WTC11 (cell line): ENCODE measurements around the gene KLHL10. TPM values are rescaled to one million over a fixed set of nuclear protein-coding genes. Genes with fewer than 3 reads are reported as not detected.

Experiments
- ATAC-seq: fragments of 200-7000 bp; cut with Tn5 transposase; 2 replicates; pipeline ENCODE4 v1.10.0; 2021; ENCODE audit warnings: mild to moderate bottlenecking, moderate library complexity
- CTCF ChIA-PET: fragments of 300-600 bp; sonication (Branson Sonifier 250); formaldehyde crosslinking; loops from one replicate; lab custom pipeline; 2021; ENCODE audit warnings: antibody characterized with exemption; lab: Charles Lee
- POLR2A ChIA-PET: fragments of 350-600 bp; sonication (Branson Sonifier 250); formaldehyde crosslinking; loops from one replicate; lab custom pipeline; 2021; ENCODE audit warnings: antibody characterized with exemption; lab: Charles Lee
- DNase-seq: peaks from one replicate; pipeline ENCODE4 v3.0.0; 2021; ENCODE audit warnings: low spot score
- H3K27ac Mint-ChIP-seq: 2 replicates; pipeline ENCODE4 v1.8.0; 2021; ENCODE audit warnings: mixed read lengths
- H3K27me3 Mint-ChIP-seq: 2 replicates; pipeline ENCODE4 v1.8.0; 2021; ENCODE audit warnings: low read depth, mild to moderate bottlenecking, moderate library complexity, mixed read lengths
- H3K36me3 Mint-ChIP-seq: 2 replicates; pipeline ENCODE4 v1.8.0; 2021; ENCODE audit warnings: mixed read lengths
- H3K4me1 Mint-ChIP-seq: 2 replicates; pipeline ENCODE4 v1.8.0; 2022; ENCODE audit warnings: mixed read lengths
- H3K4me3 Mint-ChIP-seq: 2 replicates; pipeline ENCODE4 v1.8.0; 2021; ENCODE audit warnings: mild to moderate bottlenecking, moderate library complexity, mixed read lengths
- H3K9me3 Mint-ChIP-seq: 2 replicates; pipeline ENCODE4 v1.8.0; 2021; ENCODE audit warnings: mixed read lengths
- AFF4 ChIP-seq: sonication (generic); formaldehyde crosslinking; IDR thresholded peaks from 2 replicates; pipeline ENCODE4 v1.8.1; 2023; ENCODE audit warnings: mild to moderate bottlenecking, missing genetic modification reagents, borderline replicate concordance
- CTCF ChIP-seq: fragments of 200-600 bp; IDR thresholded peaks from 2 replicates; pipeline ENCODE4 v1.8.0; 2022; ENCODE audit warnings: antibody characterized with exemption
- EMX1 ChIP-seq: fragments of 250-450 bp; sonication (Bioruptor Pico); IDR thresholded peaks from 2 replicates; pipeline ENCODE4 v1.8.0; 2021; ENCODE audit warnings: mild to moderate bottlenecking
- FOXK1 ChIP-seq: sonication (generic); formaldehyde crosslinking; IDR thresholded peaks from 2 replicates; pipeline ENCODE4 v1.8.0; 2022; ENCODE audit warnings: mild to moderate bottlenecking, moderate library complexity, missing genetic modification reagents
- GRHL2 ChIP-seq: fragments of 250-450 bp; sonication (Bioruptor Pico); IDR thresholded peaks from 2 replicates; pipeline ENCODE4 v1.8.0; 2022; ENCODE audit warnings: mild to moderate bottlenecking, moderate library complexity; ENCODE audit not compliant: insufficient replicate concordance, severe bottlenecking
- HMGXB4 ChIP-seq: sonication (generic); formaldehyde crosslinking; IDR thresholded peaks from 2 replicates; pipeline ENCODE4 v1.8.1; 2023; ENCODE audit warnings: mild to moderate bottlenecking, moderate library complexity, missing genetic modification reagents
- JUN ChIP-seq: sonication (generic); formaldehyde crosslinking; IDR thresholded peaks from 2 replicates; pipeline ENCODE4 v1.8.0; 2023; ENCODE audit warnings: mild to moderate bottlenecking, missing genetic modification reagents
- MYBL2 ChIP-seq: sonication (generic); formaldehyde crosslinking; IDR thresholded peaks from 2 replicates; pipeline ENCODE4 v1.8.1; 2023; ENCODE audit warnings: mild to moderate bottlenecking, moderate library complexity, missing genetic modification reagents
- SMAD4 ChIP-seq: sonication (generic); formaldehyde crosslinking; IDR thresholded peaks from 2 replicates; pipeline ENCODE4 v1.8.0; 2022; ENCODE audit warnings: mild to moderate bottlenecking, missing genetic modification reagents
- ZNF138 ChIP-seq: sonication (generic); formaldehyde crosslinking; conservative IDR thresholded peaks from 2 replicates; pipeline ENCODE4 v1.8.1; 2022; ENCODE audit warnings: mild to moderate bottlenecking, moderate library complexity, missing genetic modification reagents
- ZNF416 ChIP-seq: fragments of 250-450 bp; sonication (Bioruptor Pico); IDR thresholded peaks from 2 replicates; pipeline ENCODE4 v1.9.0; 2021; ENCODE audit warnings: mild to moderate bottlenecking, inconsistent platforms
- total RNA-seq: library from RNA; stranded (reverse); gene quantifications from 3 replicates; pipeline ENCODE4 v1.2.3, GENCODE V29; 2021
- TF ChIP-seq, protein P1 (sequence below): sonication (generic); formaldehyde crosslinking; IDR thresholded peaks from 2 replicates; pipeline ENCODE4 v1.8.1; 2023; ENCODE audit warnings: mild to moderate bottlenecking, missing genetic modification reagents, moderate library complexity
- TF ChIP-seq, protein P2 (sequence below): fragments of 250-450 bp; sonication (Bioruptor Pico); IDR thresholded peaks from 2 replicates; pipeline ENCODE4 v1.9.0; 2021; ENCODE audit warnings: mild to moderate bottlenecking
- TF ChIP-seq, protein P3 (sequence below): fragments of 250-450 bp; sonication (Bioruptor Pico); conservative IDR thresholded peaks from 2 replicates; pipeline ENCODE4 v1.9.0; 2021; ENCODE audit warnings: mild to moderate bottlenecking
- TF ChIP-seq, protein P4 (sequence below): sonication (generic); formaldehyde crosslinking; IDR thresholded peaks from 2 replicates; pipeline ENCODE4 v1.8.0; 2022; ENCODE audit warnings: mild to moderate bottlenecking, missing genetic modification reagents
- TF ChIP-seq, protein P5 (sequence below): sonication (generic); formaldehyde crosslinking; IDR thresholded peaks from 2 replicates; pipeline ENCODE4 v1.8.1; 2022; ENCODE audit warnings: missing genetic modification reagents, borderline replicate concordance

The KLHL10 gene
- total RNA-seq, 1 experiment from 2014 or later = 0.35 TPM

GRCh38 chr17:41891135-41892020, 53.8 kb downstream of the KLHL10 start (continued):
- TF ChIP-seq HMGXB4 (CRISPR knock-in tag) (no peak), ZNF138 (CRISPR knock-in tag) (no peak)
- TF ChIP-seq, all 79 proteins: peak for 0

GRCh38 chr17:41892021-41892376, 54.4 kb downstream of the KLHL10 start:
- ChIA-PET CTCF (interaction anchor here (1.7 kb wide), 1 partner anchor 68 kb away, joined by 6 read pairs; no protein-coding TSS in a partner anchor), POLR2A (interaction anchor here (0.5 to 0.7 kb wide), 2 partner anchors 64 to 73 kb away, joined by 3 read pairs; no protein-coding TSS in a partner anchor)
- TF ChIP-seq, protein P1, sequence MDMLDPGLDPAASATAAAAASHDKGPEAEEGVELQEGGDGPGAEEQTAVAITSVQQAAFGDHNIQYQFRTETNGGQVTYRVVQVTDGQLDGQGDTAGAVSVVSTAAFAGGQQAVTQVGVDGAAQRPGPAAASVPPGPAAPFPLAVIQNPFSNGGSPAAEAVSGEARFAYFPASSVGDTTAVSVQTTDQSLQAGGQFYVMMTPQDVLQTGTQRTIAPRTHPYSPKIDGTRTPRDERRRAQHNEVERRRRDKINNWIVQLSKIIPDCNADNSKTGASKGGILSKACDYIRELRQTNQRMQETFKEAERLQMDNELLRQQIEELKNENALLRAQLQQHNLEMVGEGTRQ = no peak
- TF ChIP-seq, protein P2, sequence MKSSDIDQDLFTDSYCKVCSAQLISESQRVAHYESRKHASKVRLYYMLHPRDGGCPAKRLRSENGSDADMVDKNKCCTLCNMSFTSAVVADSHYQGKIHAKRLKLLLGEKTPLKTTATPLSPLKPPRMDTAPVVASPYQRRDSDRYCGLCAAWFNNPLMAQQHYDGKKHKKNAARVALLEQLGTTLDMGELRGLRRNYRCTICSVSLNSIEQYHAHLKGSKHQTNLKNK (CRISPR knock-in tag) = no peak
- TF ChIP-seq, protein P3, sequence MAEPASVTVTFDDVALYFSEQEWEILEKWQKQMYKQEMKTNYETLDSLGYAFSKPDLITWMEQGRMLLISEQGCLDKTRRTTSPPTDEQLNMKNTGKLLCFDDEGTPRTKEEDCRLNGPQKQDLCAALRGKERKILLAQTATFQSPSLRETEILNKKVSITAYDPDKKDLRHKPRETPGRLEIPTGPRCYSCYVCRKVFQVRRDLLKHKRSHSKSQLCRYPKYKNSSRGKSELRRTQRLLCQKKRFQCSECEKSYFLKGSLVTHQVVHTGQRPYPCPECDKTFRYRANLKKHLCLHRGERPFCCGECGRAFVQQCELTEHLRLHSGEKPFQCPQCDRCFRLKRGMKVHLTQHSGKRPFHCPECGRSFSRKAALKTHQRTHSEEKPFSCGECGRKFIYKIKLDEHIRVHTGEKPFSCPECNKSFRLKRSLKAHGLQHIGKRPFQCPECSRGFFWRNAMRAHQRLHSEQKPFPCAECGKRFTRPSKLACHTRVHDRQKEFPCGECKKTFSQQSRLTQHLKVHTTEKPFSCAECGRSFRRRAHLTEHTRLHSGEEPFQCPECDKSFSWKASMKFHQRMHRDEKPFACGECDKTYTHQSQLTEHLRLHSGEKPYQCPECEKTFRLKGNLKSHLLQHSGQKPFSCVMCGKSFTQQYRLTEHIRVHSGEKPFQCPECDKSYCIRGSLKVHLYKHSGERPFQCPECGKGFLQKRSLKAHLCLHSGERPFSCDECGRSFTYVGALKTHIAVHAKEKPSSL (CRISPR knock-in tag) = no peak
- TF ChIP-seq AFF4 (CRISPR knock-in tag) (no peak), SMAD4 (CRISPR knock-in tag) (no peak), FOXK1 (no peak), GRHL2 (CRISPR knock-in tag) (no peak), MYBL2 (no peak), JUN (CRISPR knock-in tag) (no peak), EMX1 (CRISPR knock-in tag) (no peak), CTCF (no peak), ZNF416 (CRISPR knock-in tag) (no peak), ZNF138 (CRISPR knock-in tag) (no peak)
- TF ChIP-seq, protein P4, sequence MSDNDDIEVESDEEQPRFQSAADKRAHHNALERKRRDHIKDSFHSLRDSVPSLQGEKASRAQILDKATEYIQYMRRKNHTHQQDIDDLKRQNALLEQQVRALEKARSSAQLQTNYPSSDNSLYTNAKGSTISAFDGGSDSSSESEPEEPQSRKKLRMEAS (CRISPR knock-in tag) = no peak
- TF ChIP-seq, protein P5, sequence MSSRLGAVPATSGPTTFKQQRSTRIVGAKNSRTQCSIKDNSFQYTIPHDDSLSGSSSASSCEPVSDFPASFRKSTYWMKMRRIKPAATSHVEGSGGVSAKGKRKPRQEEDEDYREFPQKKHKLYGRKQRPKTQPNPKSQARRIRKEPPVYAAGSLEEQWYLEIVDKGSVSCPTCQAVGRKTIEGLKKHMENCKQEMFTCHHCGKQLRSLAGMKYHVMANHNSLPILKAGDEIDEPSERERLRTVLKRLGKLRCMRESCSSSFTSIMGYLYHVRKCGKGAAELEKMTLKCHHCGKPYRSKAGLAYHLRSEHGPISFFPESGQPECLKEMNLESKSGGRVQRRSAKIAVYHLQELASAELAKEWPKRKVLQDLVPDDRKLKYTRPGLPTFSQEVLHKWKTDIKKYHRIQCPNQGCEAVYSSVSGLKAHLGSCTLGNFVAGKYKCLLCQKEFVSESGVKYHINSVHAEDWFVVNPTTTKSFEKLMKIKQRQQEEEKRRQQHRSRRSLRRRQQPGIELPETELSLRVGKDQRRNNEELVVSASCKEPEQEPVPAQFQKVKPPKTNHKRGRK (CRISPR knock-in tag) = no peak
- Mint-ChIP-seq H3K36me3 (peaks cover 75% of the 10 kb centered on the region), H3K4me1 (no peaks in the 10 kb centered on the region), H3K27ac (no peak overlapping the region), H3K27me3 (no peaks in the 10 kb centered on the region; the same call in 1 of the 2 replicates), H3K4me3 (no peak overlapping the region), H3K9me3 (no peaks in the 10 kb centered on the region)
- ATAC-seq (no peak), DNase-seq (no peak)
